Measurements from ENCODE around the gene CGB1. TPM values are rescaled to one million over a fixed set of nuclear protein-coding genes. Genes with fewer than 3 reads are reported as not detected.

Gene CGB1
- total and polyA plus RNA-seq, 2 of the 13 experiments (the other 11 are each of a cell fraction or from before 2014, with no cell fraction given): not detected

GRCh38 chr19:48993175-48994034 is 43.3 kb downstream of the CGB1 start, which contains the start of the genes GYS1 and RUVBL2 (continued):
- TF ChIP-seq MED13 (CRISPR knock-in tag; IDR thresholded peaks at IDR 0.05) (no peak), GATA4 (IDR thresholded peaks at IDR 0.05; ENCODE audit: borderline replicate concordance, low read depth) (0 out of 2 replicates have a peak, but pooled peaks have one; percentile 46), PBX2 (CRISPR knock-in tag; IDR thresholded peaks at IDR 0.05) (peak; percentile 93), GTF3A (CRISPR knock-in tag; conservative IDR thresholded peaks at IDR 0.05) (no peak), ZFY (CRISPR knock-in tag; IDR thresholded peaks at IDR 0.05) (peak; percentile 79), NR0B2 (CRISPR knock-in tag; IDR thresholded peaks at IDR 0.05) (0 out of 2 replicates have a peak, but pooled peaks have one; percentile 66), NONO (IDR thresholded peaks at IDR 0.05) (no peak), NONO (CRISPR knock-in tag; conservative IDR thresholded peaks at IDR 0.05) (peak; percentile 53), ZNF567 (CRISPR knock-in tag; IDR thresholded peaks at IDR 0.05; ENCODE audit: borderline replicate concordance) (0 out of 2 replicates have a peak, but pooled peaks have one; percentile 55), SIX4 (CRISPR knock-in tag; IDR thresholded peaks at IDR 0.05) (peak; percentile 11; the same call in 1 of the 2 replicates), SP4 (CRISPR knock-in tag; IDR thresholded peaks at IDR 0.05) (peak; percentile 99), YEATS4 (CRISPR knock-in tag; IDR thresholded peaks at IDR 0.05; ENCODE audit: borderline replicate concordance) (peak; percentile 22; the same call in 1 of the 2 replicates), DNMT1 (CRISPR knock-in tag; IDR thresholded peaks at IDR 0.05) (peak; percentile 4; the same call in 1 of the 2 replicates), MXI1 (IDR thresholded peaks at IDR 0.05; ENCODE audit: borderline replicate concordance, low read depth, low read length) (peak; percentile 73; the same call in 1 of the 3 replicates)
- TF ChIP-seq, protein P1, sequence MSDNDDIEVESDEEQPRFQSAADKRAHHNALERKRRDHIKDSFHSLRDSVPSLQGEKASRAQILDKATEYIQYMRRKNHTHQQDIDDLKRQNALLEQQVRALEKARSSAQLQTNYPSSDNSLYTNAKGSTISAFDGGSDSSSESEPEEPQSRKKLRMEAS (IDR thresholded peaks at IDR 0.05): peak; percentile 66
- TF ChIP-seq, protein P2, sequence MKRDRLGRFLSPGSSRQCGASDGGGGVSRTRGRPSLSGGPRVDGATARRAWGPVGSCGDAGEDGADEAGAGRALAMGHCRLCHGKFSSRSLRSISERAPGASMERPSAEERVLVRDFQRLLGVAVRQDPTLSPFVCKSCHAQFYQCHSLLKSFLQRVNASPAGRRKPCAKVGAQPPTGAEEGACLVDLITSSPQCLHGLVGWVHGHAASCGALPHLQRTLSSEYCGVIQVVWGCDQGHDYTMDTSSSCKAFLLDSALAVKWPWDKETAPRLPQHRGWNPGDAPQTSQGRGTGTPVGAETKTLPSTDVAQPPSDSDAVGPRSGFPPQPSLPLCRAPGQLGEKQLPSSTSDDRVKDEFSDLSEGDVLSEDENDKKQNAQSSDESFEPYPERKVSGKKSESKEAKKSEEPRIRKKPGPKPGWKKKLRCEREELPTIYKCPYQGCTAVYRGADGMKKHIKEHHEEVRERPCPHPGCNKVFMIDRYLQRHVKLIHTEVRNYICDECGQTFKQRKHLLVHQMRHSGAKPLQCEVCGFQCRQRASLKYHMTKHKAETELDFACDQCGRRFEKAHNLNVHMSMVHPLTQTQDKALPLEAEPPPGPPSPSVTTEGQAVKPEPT (CRISPR knock-in tag; IDR thresholded peaks at IDR 0.05; ENCODE audit: low read depth): no peak
- TF ChIP-seq, protein P3, sequence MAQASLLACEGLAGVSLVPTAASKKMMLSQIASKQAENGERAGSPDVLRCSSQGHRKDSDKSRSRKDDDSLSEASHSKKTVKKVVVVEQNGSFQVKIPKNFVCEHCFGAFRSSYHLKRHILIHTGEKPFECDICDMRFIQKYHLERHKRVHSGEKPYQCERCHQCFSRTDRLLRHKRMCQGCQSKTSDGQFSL (CRISPR knock-in tag; IDR thresholded peaks at IDR 0.05): peak; percentile 100
- TF ChIP-seq, protein P4, sequence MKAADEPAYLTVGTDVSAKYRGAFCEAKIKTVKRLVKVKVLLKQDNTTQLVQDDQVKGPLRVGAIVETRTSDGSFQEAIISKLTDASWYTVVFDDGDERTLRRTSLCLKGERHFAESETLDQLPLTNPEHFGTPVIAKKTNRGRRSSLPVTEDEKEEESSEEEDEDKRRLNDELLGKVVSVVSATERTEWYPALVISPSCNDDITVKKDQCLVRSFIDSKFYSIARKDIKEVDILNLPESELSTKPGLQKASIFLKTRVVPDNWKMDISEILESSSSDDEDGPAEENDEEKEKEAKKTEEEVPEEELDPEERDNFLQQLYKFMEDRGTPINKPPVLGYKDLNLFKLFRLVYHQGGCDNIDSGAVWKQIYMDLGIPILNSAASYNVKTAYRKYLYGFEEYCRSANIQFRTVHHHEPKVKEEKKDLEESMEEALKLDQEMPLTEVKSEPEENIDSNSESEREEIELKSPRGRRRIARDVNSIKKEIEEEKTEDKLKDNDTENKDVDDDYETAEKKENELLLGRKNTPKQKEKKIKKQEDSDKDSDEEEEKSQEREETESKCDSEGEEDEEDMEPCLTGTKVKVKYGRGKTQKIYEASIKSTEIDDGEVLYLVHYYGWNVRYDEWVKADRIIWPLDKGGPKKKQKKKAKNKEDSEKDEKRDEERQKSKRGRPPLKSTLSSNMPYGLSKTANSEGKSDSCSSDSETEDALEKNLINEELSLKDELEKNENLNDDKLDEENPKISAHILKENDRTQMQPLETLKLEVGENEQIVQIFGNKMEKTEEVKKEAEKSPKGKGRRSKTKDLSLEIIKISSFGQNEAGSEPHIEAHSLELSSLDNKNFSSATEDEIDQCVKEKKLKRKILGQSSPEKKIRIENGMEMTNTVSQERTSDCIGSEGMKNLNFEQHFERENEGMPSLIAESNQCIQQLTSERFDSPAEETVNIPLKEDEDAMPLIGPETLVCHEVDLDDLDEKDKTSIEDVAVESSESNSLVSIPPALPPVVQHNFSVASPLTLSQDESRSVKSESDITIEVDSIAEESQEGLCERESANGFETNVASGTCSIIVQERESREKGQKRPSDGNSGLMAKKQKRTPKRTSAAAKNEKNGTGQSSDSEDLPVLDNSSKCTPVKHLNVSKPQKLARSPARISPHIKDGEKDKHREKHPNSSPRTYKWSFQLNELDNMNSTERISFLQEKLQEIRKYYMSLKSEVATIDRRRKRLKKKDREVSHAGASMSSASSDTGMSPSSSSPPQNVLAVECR (CRISPR knock-in tag; IDR thresholded peaks at IDR 0.05; ENCODE audit: borderline replicate concordance): peak; percentile 82
- TF ChIP-seq, protein P5, sequence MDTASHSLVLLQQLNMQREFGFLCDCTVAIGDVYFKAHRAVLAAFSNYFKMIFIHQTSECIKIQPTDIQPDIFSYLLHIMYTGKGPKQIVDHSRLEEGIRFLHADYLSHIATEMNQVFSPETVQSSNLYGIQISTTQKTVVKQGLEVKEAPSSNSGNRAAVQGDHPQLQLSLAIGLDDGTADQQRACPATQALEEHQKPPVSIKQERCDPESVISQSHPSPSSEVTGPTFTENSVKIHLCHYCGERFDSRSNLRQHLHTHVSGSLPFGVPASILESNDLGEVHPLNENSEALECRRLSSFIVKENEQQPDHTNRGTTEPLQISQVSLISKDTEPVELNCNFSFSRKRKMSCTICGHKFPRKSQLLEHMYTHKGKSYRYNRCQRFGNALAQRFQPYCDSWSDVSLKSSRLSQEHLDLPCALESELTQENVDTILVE (CRISPR knock-in tag; IDR thresholded peaks at IDR 0.05): peak; percentile 43; the same call in 1 of the 2 replicates
